NCI-H2029 (cell line): ENCODE results near the gene TAS2R31.
"Not testable (repeated sequence)": the region's sequence is repeated elsewhere in the genome, so short reads cannot be mapped to it uniquely, and the experiment has no call there.

Source experiments
- DNase-seq: peaks from one replicate; lab custom pipeline; 2025; lab: John Stamatoyannopoulos, UW

TAS2R31 gene, protein sequence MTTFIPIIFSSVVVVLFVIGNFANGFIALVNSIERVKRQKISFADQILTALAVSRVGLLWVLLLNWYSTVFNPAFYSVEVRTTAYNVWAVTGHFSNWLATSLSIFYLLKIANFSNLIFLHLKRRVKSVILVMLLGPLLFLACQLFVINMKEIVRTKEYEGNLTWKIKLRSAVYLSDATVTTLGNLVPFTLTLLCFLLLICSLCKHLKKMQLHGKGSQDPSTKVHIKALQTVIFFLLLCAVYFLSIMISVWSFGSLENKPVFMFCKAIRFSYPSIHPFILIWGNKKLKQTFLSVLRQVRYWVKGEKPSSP

DNA sequence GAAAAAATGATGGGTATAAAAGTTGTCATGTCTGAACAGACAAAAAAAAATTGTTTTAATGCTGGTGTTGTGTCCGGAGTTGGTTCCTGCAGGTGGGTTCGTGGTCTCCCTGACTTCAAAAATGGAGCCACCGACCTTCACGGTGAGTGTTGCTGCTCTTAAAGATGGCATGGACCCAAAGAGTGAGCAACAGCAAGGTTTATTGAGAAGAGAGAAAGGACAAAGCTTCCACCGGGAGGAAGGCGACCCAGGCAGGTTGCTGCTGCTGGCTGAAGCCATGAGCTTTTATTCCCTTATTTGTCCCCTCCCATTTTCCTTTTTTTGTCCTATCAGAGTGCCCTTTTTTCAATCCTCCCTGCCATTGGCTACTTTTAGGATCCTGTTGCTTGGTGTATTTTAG, at the start of gene TAS2R31:
TSS of gene TAS2R31 (minus strand) at position 101 of the 400 bp plus-strand sequence. CDS start at position 29, 72 bp downstream.
- no peak for DNase-seq

DNA sequence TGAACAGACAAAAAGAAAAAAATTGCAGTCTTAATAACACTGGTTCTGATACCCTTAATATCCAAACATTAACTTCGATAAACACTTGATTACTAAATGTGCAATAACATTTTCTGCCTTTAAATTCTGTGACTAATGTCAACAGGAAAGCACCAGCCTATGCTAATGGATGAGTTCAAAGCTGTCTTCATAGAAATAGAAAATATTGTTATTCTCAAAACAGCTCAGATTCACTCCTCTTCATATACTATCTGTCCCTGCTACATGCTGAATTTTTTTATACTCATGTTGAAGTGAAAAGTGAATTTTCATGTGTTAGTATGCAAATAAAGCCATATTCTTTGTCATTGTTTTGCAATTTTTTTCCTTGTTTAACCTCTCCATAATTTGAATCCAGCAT, 47.0 kb upstream of the TAS2R31 start:
- no peak for DNase-seq

DNA sequence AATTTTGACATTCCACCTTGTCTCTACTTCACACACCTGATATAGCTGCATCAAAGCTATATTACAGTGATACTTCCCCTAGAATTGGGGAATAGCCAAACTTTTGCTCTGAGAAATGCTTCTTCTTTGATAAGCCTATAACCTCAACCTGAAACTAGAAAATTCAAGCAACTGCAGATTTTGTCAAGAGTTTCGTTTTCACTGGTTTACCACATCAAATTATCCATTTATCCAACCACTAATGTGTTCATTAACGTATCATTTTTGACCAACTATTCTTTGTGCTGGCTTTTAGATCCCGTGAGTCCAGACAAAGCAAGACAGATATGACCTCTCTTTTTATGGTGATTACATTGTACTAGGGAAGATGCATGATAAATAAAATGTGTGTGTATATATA, 44.4 kb upstream of the TAS2R31 start:
- DNase-seq = no peak

DNA sequence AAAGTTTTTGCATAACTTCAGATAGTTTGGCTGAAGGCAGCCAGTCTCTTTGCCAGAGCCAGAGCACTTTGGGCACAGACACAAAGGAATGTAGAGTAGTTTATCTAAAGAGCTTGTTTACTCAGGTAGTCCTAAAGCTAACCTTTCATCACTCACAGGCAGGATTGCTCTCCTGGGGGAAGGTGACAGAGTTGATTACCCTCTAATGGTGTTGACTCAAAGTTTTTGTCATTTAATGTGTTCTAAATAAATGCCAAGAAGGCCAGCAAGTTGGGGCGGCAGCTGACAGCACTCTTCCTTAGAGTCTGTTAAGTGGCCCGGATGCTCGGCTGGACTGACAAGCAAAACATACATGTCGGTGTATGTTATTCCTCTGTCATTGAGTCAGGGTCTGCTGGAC, 40.2 kb upstream of the TAS2R31 start:
- no peak for DNase-seq

DNA sequence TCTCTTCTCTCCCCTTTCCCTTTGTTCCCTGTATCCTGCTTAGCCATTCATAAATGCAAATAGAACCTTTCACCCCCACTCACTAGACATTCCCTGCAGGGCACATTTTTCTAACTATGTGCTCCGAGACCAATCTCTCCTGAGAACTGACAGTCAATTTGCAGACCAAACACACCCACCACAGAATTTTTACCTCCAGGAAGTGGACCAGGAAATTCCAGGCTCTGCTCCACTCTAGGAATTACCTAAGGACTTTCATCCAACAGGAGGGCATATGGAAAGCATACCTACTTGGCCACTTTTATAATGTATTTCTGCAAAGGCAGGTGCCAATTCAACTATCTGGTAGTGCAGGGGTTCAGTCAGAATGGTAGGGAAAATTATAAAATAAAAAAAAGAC, 39.8 kb upstream of the TAS2R31 start:
- DNase-seq = no peak

DNA sequence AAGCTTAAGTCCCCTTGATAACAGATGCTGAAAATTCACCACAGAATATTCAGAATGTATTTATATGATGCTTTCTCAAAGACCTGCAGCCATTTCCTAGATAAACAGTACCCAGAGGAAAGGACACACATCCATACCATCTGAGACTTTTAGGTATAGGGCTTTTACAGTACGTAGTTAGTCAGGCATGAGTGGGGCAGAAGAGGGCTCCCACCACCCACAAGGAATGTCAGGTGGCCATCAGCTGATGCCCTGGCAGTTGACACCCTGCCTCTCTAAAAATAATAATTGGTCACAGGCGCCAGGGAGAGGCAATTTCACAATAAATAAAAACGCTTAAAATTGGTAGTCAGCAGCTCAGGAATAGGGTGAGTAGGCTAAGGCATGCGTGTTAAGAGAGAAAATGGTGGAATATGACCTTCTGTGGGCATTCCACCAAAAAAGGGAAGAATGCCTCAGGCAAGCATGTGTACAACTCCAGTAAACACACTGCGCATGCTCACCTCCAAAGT, 38.7 kb upstream of the TAS2R31 start:
- no peak for DNase-seq

DNA sequence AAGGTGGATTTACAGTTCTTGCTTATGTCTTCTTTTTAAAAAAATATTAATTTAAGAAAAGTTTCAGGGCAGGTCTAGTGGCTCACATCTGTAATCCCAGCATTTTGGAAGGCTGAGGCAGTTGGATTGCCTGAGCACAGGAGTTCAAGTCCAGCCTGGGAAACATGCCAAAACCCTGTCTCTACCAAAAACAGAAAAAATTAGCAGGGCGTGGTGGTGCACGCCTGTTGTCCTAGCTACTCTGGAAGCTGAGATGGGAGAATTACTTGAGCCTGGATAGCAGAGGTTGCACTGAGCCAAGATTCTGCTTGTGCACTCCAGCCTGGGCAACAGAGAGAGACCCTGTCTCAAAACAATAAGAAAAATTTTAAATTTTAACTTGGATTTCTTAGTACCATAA, 36.3 kb upstream of the TAS2R31 start:
- DNase-seq = no peak

DNA sequence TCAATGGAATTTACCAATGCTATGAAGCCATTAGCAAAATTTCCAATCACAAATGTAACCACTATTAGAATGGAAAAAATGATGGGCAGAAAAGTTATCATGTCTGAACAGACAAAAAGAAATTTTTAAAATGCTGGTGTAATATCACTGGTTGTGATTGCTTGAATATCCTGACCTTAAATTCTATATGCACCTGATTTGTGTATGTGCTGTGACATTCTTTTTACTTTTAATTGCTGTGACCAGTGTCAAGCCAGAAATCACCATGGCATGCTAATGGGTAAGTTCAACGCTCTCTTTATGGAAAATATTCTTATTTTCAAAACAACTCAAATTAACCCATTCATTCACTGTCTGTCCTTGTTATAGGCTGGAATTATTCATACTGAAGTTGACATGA, 31.0 kb upstream of the TAS2R31 start, which contains the start of gene TAS2R46:
TSS of gene TAS2R46 (minus strand) at position 101 of the 400 bp plus-strand sequence. CDS start at position 101, 0 bp downstream.
- not testable (repeated sequence) for DNase-seq

DNA sequence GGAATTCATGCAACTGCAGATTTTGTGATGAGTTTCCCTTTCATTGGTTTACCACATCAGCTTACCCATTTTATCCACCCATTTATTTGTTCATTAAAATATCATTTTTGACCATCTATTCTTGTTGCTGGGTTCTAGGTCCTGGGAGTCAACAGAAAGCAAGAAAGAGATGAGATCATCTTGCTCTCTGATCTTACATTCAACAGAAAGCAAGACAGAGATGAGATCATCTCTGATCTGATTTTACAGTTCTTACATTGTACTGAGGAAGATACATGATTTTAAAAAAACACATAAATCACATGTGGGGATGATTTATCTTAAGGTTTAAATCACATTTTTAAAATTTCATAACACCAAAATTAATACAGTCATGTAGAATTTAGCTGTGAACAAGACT, 28.6 kb upstream of the TAS2R31 start:
- no peak for DNase-seq

DNA sequence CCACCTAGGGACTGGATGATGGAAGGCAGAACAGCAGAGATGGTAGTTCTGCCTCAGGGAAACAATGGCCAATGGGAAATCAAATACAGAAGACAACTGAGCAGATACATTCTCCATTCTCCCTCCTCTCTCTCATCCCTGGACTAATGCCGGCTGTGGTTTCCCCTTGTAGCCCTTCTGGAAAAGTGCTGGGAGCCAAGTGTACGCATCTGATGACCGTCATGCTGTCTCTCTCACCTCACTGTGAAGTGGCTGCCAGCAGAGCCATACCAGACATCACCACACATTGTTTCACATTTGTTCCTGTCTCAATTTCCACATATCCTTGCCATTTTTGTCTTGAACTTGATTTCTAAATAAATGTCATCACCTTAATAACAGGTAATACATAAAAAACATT, 27.8 kb upstream of the TAS2R31 start:
- DNase-seq = no peak

DNA sequence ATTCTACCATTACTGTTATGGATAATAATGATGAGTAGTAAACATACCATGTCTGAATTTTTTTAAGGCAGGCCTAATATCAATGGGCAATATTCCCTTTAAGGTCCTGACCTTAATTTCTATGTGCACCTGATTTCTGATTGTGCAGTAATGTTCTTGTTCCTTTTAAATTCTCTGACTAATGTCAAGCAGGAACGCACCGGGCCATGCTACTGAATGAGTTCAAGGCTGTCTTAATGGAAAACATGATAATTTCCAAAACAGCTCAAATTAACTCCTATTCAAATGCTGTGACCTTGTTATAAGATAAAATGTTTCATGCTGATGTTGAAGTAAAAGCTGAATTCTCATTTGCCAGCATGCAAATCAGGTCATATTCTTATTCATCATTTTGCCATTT, 24.1 kb upstream of the TAS2R31 start:
- no peak for DNase-seq

DNA sequence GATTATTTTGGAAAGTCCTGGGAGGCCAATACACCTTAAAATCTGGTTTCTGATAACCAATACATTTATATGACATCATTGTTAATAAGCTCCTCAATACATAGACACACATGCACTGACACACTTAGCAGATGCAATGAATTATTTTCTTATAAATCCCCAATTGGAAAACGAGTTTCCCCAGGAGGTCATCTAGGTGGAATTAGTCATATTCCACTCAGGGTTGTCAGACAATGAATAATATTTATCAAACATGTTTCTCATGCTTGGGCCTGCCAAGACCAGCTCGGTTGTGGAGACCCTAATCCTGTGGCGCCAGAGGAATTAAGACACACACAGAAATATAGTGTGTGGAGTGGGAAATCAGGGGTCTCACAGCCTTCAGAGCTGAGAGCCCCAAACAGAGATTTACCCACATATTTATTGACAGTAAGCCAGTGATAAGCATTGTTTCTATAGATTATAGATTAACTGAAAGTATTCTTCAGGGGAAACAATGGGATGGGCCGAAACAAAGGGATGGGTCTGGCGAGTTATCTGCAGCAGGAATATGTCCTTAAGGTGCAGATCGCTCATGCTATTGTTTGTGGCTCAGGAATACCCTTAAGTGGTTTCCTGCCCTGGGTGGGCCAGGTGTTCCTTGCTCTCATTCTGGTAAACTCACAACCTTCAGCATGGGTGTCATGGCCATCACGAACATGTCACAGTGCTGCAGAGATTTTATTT, 18.8 kb upstream of the TAS2R31 start:
- DNase-seq = not testable (repeated sequence)

DNA sequence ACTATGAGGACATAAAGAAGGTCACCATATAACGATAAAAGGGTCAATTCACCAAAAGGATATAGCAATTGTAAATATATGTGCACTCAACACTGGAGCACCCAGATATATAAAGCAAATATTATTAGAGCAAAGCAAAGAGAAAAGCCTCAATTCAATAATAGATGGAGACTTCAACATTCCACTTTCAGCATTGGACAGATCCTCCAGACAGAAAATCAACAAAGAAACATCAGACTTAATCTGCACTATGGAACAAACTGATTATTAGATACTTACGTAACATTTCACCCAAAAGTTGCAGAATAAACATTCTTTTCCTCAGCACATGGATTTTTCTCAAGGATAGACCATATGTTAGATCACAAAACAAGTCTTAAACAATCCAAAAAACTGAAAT, 10.2 kb upstream of the TAS2R31 start:
- DNase-seq = not testable (repeated sequence)

DNA sequence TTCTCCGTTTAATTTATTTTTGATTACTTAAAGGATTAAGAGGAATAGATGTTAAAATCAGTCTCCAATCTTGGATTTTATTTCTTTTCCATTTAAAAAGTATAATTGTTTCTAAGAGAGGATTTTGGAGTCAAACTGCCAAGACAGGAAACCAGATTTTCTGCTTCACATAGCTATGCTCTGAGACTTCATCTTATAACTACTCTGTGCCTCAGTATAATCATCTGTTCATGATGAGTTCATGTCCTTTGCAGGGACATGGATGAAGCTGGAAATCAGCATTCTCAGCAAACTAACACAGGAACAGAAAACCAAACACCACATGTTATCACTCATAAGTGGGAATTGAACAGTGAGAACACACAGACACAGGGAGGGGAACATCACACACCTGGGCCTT, 9.0 kb upstream of the TAS2R31 start:
- no peak for DNase-seq

DNA sequence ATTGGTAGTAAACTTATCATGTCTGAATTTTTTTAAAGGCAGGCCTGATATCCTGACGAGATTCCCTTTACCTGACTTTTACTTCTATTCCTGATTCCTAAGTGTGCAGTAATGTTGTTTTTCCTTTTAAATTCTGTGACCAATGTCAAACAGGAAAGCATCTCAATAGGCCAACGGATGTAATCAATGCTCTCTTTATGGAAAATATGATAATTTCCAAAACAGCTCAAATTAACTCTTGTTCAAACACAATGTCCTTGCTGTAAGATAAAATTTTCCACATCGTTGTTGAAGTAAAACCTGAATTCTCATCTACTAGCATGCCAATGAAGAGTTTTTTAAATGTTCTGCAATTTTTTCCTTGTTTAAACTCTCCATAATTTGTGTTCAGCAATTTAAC, 8.0 kb upstream of the TAS2R31 start:
- DNase-seq = no peak

DNA sequence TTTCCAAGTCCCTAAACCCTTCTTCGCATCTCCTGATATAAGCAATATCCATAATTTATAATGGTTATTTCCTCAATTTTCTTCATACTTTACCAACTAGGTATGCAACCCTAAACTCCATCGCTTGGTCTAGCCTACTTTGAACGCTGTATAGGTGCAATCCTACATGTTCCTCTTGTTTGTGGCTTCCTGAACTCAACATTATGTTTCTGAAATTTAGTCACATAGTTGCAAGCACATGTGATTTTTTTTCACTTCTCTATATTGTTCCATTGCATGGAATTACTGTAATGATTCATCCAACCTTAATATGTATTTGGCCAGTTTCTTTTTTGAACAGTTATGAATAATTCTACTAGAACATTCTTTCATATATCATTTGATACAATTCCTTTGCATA, 2.8 kb upstream of the TAS2R31 start:
- DNase-seq = not testable (repeated sequence)

DNA sequence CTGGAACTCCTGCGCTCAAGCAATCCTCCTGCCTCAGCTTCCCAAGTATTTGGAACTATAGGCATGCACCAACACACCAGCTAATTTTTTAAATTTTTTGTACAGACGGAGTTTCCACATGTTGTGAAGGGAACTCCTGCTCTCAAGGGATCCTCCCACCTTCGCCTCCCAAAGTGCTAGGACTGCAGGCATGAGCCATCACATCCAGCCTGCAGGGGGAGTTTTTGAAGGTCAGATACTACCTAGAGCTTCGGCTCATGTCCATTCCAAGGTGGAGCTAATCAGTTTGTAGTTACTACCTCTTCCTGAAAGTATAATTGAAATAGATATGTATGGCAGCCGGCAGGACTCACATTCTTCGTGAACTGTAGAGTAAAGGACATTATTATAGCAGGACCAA, 5.1 kb downstream of the TAS2R31 start:
- no peak for DNase-seq

DNA sequence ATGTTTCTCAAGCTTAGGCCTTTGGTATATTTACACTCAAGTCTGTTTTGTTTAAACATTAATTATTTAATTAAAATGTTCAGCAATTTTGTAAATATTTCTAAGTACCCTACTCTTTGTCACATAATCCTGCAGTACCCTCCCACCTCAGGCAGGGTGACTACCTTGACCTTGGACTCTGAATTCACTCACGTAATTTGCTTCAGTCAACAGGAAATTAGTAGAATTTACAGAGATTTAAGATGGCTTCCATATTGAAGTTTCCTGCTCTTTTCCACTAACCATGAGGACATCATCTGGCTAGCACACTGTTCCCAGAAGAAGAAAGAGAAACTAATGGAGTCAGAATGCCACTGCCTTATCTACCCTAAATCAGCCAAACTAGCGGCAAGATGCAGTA, 7.8 kb downstream of the TAS2R31 start:
- DNase-seq = no peak

DNA sequence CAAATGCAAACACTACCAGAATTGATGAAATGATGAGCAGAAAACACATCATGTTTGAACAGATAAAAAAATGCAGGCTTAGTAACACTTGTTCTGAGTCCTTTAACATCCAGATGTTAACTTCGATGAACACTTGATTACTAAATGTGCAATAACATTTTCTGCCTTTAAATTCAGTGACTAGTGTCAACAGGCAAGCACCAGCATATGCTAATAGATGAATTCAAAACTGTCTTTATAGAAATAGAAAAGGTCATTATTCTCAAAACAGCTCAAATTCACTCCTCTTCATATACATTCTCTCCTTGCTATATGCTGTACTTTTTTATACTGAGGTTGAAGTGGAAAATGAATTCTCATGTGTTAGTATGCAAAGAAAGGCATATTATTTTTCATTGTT, 8.7 kb downstream of the TAS2R31 start, which contains the start of gene TAS2R19:
TSS of gene TAS2R19 (minus strand) at position 101 of the 400 bp plus-strand sequence. CDS start at position 52, 49 bp downstream.
- DNase-seq = no peak

DNA sequence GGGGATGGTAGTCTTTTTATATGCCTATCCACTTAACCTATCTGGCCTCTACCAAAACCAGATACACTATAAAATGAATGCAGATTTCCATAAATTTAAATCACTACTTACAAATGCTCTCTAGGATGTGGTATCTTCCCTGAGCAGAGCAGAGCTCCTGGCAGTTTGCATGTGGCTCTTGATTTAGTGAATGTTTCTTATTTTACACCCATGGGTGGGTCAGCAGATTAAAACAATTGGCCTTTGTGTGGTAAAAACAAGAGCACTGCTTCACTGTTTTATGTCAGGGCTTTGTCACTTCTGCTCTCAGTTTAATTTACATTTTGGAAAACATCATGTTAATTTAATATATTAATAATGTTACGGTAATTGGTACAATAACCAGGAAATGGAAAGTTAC, 14.3 kb downstream of the TAS2R31 start:
- no peak for DNase-seq

DNA sequence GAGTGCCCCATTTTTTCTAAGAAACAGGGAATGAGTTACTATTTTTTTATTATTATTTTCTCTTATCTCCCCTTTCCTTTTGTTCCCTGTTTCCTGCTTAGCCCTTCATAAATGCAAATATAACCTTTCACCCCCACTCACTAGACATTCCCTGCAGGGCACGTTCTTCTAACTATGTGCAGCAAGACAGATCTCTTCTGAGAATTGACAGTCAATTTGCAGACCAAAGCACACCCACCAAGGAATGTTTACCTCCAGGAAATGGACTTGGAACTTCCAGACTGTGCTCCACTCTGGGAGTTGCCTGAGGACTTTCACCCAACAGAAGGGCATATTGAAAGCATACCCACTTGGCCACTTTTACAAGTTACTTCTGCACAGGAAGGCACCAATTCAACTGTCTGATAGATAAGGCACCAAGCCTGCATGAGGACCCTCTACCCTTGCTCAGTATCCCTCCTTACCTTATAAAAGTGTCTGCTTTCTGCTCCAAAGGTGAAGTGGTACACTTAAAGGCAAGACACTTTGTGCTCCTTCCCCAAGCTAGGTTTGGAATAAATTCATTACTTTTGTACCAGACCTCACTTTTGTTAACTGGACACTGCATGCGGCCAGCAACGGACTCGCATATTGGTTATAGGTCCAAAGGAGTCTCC, 15.3 kb downstream of the TAS2R31 start:
- no peak for DNase-seq

DNA sequence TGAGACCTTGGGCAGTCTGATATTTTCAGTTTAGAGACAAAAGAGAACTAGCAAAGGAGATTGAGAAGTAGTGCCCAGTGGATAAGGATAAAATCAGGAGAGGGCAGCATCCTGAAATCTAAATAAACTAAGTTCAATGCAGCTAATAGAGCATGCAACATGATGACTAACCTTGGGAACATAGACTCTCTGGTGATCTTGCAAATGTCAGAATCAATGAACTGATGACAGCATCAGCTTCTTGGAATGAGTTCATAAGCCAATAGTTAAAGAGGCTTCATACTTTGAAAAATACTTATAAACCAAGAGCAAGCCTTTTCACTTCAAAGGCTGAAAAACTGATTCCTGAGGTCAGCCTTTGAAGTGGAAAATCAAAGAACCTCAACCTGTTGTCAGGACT, 17.0 kb downstream of the TAS2R31 start:
- no peak for DNase-seq

DNA sequence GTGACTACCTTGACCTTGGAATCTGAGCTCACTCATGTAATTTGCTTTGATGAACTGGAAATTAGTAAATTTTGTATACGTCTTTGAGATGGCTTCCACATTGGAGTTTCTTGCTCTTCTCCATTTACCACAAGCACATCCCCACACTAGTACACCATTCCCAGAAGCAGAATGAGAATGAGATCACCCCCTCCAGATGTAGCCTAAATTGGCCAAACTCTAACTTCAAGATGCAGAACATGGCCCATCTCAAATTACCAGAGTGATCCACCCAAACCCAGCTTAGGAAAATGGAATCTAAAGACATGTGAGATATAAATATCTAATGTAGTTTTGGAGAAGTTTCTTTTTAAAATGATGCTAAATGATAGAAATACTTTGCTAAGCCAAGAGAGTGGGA, 23.6 kb downstream of the TAS2R31 start:
- no peak for DNase-seq
